Measurements from ENCODE around the gene RSKR. TPM values are rescaled to one million over a fixed set of nuclear protein-coding genes. Genes with fewer than 3 reads are reported as not detected.

Gene RSKR
- total and polyA plus RNA-seq, 2 experiments from 2014 or later: 7.5 to 38.8 TPM

Other genes with a start within 250 kb of the RSKR start
- not detected in 2 replicates for gene SEBOX, start 249.0 kb downstream of the RSKR start, total RNA-seq (2014; rRNA removed; shearing (Covaris generic))
- gene SEBOX, start 249.0 kb downstream of the RSKR start, polyA plus RNA-seq (2016; fragmentation: Nextera tagmentation; extraction: Ambion mirVana): not detected in 2 replicates
- gene VTN, start 243.9 kb downstream of the RSKR start, total RNA-seq (2014; rRNA removed; shearing (Covaris generic)): 0.35 TPM in 1 of 2 replicates, not detected in the other
- gene VTN, start 243.9 kb downstream of the RSKR start, polyA plus RNA-seq (2016; fragmentation: Nextera tagmentation; extraction: Ambion mirVana): 0.16 and 0.17 TPM in 2 replicates
- gene SARM1, start 242.5 kb downstream of the RSKR start, total RNA-seq (2014; rRNA removed; shearing (Covaris generic)): 10.4 and 15.3 TPM in 2 replicates
- gene SARM1, start 242.5 kb downstream of the RSKR start, polyA plus RNA-seq (2016; fragmentation: Nextera tagmentation; extraction: Ambion mirVana): 0.89 and 1.4 TPM in 2 replicates
- gene SLC46A1, start 208.0 kb downstream of the RSKR start, total RNA-seq (2014; rRNA removed; shearing (Covaris generic)): 12.5 and 12.7 TPM in 2 replicates
- gene SLC46A1, start 208.0 kb downstream of the RSKR start, polyA plus RNA-seq (2016; fragmentation: Nextera tagmentation; extraction: Ambion mirVana): 3.3 TPM in 2 replicates
- not detected in 2 replicates for gene SLC13A2, start 140.5 kb downstream of the RSKR start, total RNA-seq (2014; rRNA removed; shearing (Covaris generic))
- gene SLC13A2, start 140.5 kb downstream of the RSKR start, polyA plus RNA-seq (2016; fragmentation: Nextera tagmentation; extraction: Ambion mirVana): not detected in 2 replicates
- gene FOXN1, start 107.8 kb downstream of the RSKR start, total RNA-seq (2014; rRNA removed; shearing (Covaris generic)): not detected in 2 replicates
- not detected in 2 replicates for gene FOXN1, start 107.8 kb downstream of the RSKR start, polyA plus RNA-seq (2016; fragmentation: Nextera tagmentation; extraction: Ambion mirVana)
- 78.4 and 93.5 TPM in 2 replicates for gene UNC119, start 61.6 kb downstream of the RSKR start, total RNA-seq (2014; rRNA removed; shearing (Covaris generic))
- gene UNC119, start 61.6 kb downstream of the RSKR start, polyA plus RNA-seq (2016; fragmentation: Nextera tagmentation; extraction: Ambion mirVana): 36.9 and 39.0 TPM in 2 replicates
- gene PIGS, start 42.7 kb downstream of the RSKR start, total RNA-seq (2014; rRNA removed; shearing (Covaris generic)): 52.1 and 53.2 TPM in 2 replicates
- gene PIGS, start 42.7 kb downstream of the RSKR start, polyA plus RNA-seq (2016; fragmentation: Nextera tagmentation; extraction: Ambion mirVana): 15.5 and 16.4 TPM in 2 replicates
- 157 and 183 TPM in 2 replicates for gene ALDOC, start 37.3 kb downstream of the RSKR start, total RNA-seq (2014; rRNA removed; shearing (Covaris generic))
- gene ALDOC, start 37.3 kb downstream of the RSKR start, polyA plus RNA-seq (2016; fragmentation: Nextera tagmentation; extraction: Ambion mirVana): 33.3 and 33.5 TPM in 2 replicates
- 87.3 and 99.6 TPM in 2 replicates for gene SPAG5, start 15.2 kb downstream of the RSKR start, total RNA-seq (2014; rRNA removed; shearing (Covaris generic))
- 99.3 and 104 TPM in 2 replicates for gene SPAG5, start 15.2 kb downstream of the RSKR start, polyA plus RNA-seq (2016; fragmentation: Nextera tagmentation; extraction: Ambion mirVana)
- 166 and 176 TPM in 2 replicates for gene BLTP2, start 31.0 kb upstream of the RSKR start, total RNA-seq (2014; rRNA removed; shearing (Covaris generic))
- 58.6 and 71.0 TPM in 2 replicates for gene BLTP2, start 31.0 kb upstream of the RSKR start, polyA plus RNA-seq (2016; fragmentation: Nextera tagmentation; extraction: Ambion mirVana)
- 32.5 and 40.6 TPM in 2 replicates for gene SDF2, start 47.7 kb upstream of the RSKR start, total RNA-seq (2014; rRNA removed; shearing (Covaris generic))
- 40.9 and 54.6 TPM in 2 replicates for gene SDF2, start 47.7 kb upstream of the RSKR start, polyA plus RNA-seq (2016; fragmentation: Nextera tagmentation; extraction: Ambion mirVana)
- 47.1 and 70.7 TPM in 2 replicates for gene SUPT6H, start 48.0 kb upstream of the RSKR start, total RNA-seq (2014; rRNA removed; shearing (Covaris generic))
- 17.8 and 22.2 TPM in 2 replicates for gene SUPT6H, start 48.0 kb upstream of the RSKR start, polyA plus RNA-seq (2016; fragmentation: Nextera tagmentation; extraction: Ambion mirVana)
- 10.0 and 11.3 TPM in 2 replicates for gene PROCA1, start 97.7 kb upstream of the RSKR start, total RNA-seq (2014; rRNA removed; shearing (Covaris generic))
- gene PROCA1, start 97.7 kb upstream of the RSKR start, polyA plus RNA-seq (2016; fragmentation: Nextera tagmentation; extraction: Ambion mirVana): 14.4 and 14.9 TPM in 2 replicates
- gene RAB34, start 103.7 kb upstream of the RSKR start, total RNA-seq (2014; rRNA removed; shearing (Covaris generic)): 381 and 394 TPM in 2 replicates
- 174 and 184 TPM in 2 replicates for gene RAB34, start 103.7 kb upstream of the RSKR start, polyA plus RNA-seq (2016; fragmentation: Nextera tagmentation; extraction: Ambion mirVana)
- gene RPL23A, start 105.8 kb upstream of the RSKR start, total RNA-seq (2014; rRNA removed; shearing (Covaris generic)): 592 and 656 TPM in 2 replicates
- 1,994 and 2,198 TPM in 2 replicates for gene RPL23A, start 105.8 kb upstream of the RSKR start, polyA plus RNA-seq (2016; fragmentation: Nextera tagmentation; extraction: Ambion mirVana)
- 16.9 and 26.5 TPM in 2 replicates for gene TLCD1, start 112.0 kb upstream of the RSKR start, total RNA-seq (2014; rRNA removed; shearing (Covaris generic))
- gene TLCD1, start 112.0 kb upstream of the RSKR start, polyA plus RNA-seq (2016; fragmentation: Nextera tagmentation; extraction: Ambion mirVana): 47.0 and 47.7 TPM in 2 replicates
- gene NEK8, start 114.6 kb upstream of the RSKR start, total RNA-seq (2014; rRNA removed; shearing (Covaris generic)): 13.2 and 14.9 TPM in 2 replicates
- 8.9 and 10.0 TPM in 2 replicates for gene NEK8, start 114.6 kb upstream of the RSKR start, polyA plus RNA-seq (2016; fragmentation: Nextera tagmentation; extraction: Ambion mirVana)
- 117 and 152 TPM in 2 replicates for gene TRAF4, start 129.8 kb upstream of the RSKR start, total RNA-seq (2014; rRNA removed; shearing (Covaris generic))
- gene TRAF4, start 129.8 kb upstream of the RSKR start, polyA plus RNA-seq (2016; fragmentation: Nextera tagmentation; extraction: Ambion mirVana): 59.0 and 63.5 TPM in 2 replicates
- 78.5 and 87.3 TPM in 2 replicates for gene FAM222B, start 228.6 kb upstream of the RSKR start, total RNA-seq (2014; rRNA removed; shearing (Covaris generic))
- 61.8 and 63.7 TPM in 2 replicates for gene FAM222B, start 228.6 kb upstream of the RSKR start, polyA plus RNA-seq (2016; fragmentation: Nextera tagmentation; extraction: Ambion mirVana)
- gene ERAL1, start 240.8 kb upstream of the RSKR start, total RNA-seq (2014; rRNA removed; shearing (Covaris generic)): 118 and 121 TPM in 2 replicates
- 77.1 and 77.5 TPM in 2 replicates for gene ERAL1, start 240.8 kb upstream of the RSKR start, polyA plus RNA-seq (2016; fragmentation: Nextera tagmentation; extraction: Ambion mirVana)